Motor neuron (in vitro differentiated cells): Measurements from ENCODE around the gene LKAAEAR1. TPM values are rescaled to one million over a fixed set of nuclear protein-coding genes. Genes with fewer than 3 reads are reported as not detected.

Experiments
- ATAC-seq, 8 experiments: fragments of 200-7000 bp; cut with Tn5 transposase; replicated peaks in 6 of 8; 2 replicates each; pipeline ENCODE4 v1.8.0; 2021; ENCODE audit warnings: mild to moderate bottlenecking in 8 of 8, moderate library complexity in 8 of 8
- H3K27ac ChIP-seq, 2 donors: fragments of 250-450 bp; sonication (Bioruptor Pico); 2 replicates each; pipeline ENCODE4 v1.9.0; 2021; ENCODE audit warnings: antibody characterized with exemption in 2 of 2, mild to moderate bottlenecking in 2 of 2, moderate library complexity in 1 of 2
- H3K4me1 ChIP-seq, 2 donors: fragments of 250-450 bp; sonication (Bioruptor Pico); replicated peaks in 1 of 2; 2 replicates each; pipeline ENCODE4 v1.6.1; 2021; ENCODE audit warnings: antibody characterized with exemption in 2 of 2, mild to moderate bottlenecking in 2 of 2, moderate library complexity in 1 of 2
- H3K4me3 ChIP-seq, 5 donors: fragments of 250-450 bp; sonication (Bioruptor Pico); 2 replicates each; pipeline ENCODE4 v1.9.0; 2021; ENCODE audit warnings: antibody characterized with exemption in 5 of 5, mild to moderate bottlenecking in 5 of 5, moderate library complexity in 4 of 5
- WGBS, 10 experiments: fragments of 450-650 bp; shearing (Covaris generic); methylation state at CpG; one replicate each; pipeline ENCODE4 v1.0.0; 2022; 5-methylcytosine and 5-hydroxymethylcytosine counted together
- in situ Hi-C, 9 experiments: fragments of 400-800 bp; cut with MboI; loops; one replicate each; pipeline ENCODE4 v1.15.0; 2021; ENCODE audit warnings: low sequenced_read_pairs in 9 of 9, low pct_unique_long_range_greater_than_20kb in 2 of 9; ENCODE audit not compliant: unreplicated experiment in 9 of 9
- total RNA-seq, 8 experiments: library from RNA; unstranded; fragments of 300-600 nt; gene quantifications; 2 replicates each; pipeline versions ENCODE4 v1.2.3 to v1.2.4, GENCODE V29; 2022

LKAAEAR1 gene
- total RNA-seq, 8 experiments from 2014 or later: 0.52 to 0.76 TPM; not detected in 6

DNA sequence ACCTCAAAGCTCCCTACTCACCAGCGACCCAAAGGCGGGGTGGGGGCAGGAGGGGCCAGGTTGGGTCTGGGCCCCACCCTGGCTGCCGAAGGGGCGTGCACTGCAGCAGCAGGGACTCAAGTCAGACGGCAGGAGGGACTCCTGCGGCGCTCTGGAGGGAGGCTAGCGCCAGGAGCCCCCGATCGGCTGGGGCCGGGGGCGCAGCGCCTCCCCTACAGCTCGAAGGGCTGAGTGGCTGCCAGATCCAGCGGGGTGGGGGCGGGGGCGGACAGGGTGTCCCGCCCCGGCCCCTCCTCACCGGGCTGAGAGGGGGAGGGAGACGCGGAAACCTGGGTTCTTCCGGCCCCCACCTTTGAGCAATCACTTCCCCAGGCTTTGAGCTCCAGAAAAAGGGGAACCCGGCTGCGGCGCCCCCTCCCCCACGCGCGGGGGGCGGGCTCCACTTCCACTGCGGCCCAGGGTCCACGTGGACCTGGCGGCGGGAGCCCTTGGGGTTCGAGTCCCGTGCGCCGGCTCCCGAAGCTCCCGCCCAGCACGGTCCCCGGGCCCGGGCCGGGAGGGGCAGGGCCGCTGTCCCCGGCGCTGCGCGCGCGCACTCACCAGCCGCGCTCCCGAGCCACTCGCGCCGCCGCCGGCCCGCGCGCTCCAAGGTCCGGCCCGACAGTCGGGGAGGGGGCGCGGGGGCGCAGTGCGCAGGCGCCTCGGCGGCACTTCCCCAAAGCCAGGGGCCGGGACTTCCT is 4.8 kb downstream of the LKAAEAR1 start, which contains the start of gene RGS19:
TSS of gene RGS19 (minus strand) at position 246 of the 740 bp plus-strand sequence. CDS start 2,632 bp downstream, outside the sequence.
- ATAC-seq: peak; percentile 52 to 72 (median 69)
- Histone ChIP-seq H3K4me1 (peaks cover 17 to 29% of the 10 kb centered on the region in 2 donors), H3K4me3 (peak within 1 kb of the TSS; percentile 31 to 40 (median 36)), H3K27ac (peak within 1 kb of the TSS in 1 of 2 donors; percentile 24)
- in situ Hi-C loops: no loop called here
- WGBS, 10 experiments: 0% methylated on average over 1 of the region's 73 CpGs; no CpG with 5 or more reads in 9 of the 10 experiments

- no peak for ATAC-seq
- Histone ChIP-seq H3K4me3 (peak overlapping the region; percentile 31 to 40 (median 36)), H3K4me1 (peaks cover 13 to 24% of the 10 kb centered on the region in 2 donors), H3K27ac (peak overlapping the region in 1 of 2 donors; percentile 24)
- in situ Hi-C loops: no loop called here
- WGBS, 10 experiments: 0 to 48% (median 25%) methylated on average over 1 to 2 of the region's 4 CpGs; no CpG with 5 or more reads in 6 of the 10 experiments
These were observed 5.3 kb downstream of the LKAAEAR1 start for GRCh38 chr20:64078934-64079272.

DNA sequence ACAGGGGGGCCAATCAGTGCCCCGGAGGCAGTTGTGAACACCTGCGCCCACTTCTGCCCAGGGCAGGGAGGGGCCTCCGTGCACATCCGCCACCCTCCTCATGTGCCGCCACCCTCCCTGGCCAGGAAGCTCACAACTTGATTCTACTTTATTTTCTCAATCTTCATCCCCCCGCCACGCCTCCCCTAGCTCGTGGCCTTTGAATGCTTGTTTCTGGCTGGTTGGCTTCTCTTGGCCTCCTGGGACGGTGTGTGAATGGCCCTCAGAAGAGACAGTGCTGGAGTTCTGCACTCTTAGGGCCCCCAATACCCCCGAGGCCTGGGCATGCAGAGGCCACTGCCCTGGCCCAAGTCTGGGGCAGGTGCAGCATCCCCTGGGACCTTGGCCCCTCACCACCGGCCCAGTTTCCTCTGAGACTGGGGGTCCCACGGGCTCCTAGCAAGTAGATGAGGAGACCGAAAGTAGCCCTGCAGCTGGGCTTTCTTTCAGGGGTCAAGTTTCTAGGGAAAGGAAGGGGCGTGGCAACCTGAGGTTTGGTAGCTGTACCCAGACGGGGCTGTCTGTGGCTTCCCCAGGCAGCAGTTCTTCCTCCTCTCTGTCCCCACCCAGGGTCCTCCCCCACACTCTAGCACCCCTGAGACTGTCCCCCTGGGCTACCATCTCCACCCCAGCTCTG is 6.2 kb downstream of the LKAAEAR1 start:
- 40 to 100% (median 73%) methylated on average over 1 to 3 of the region's 15 CpGs; no CpG with 5 or more reads in 6 of the 10 experiments for WGBS, 10 experiments
- ATAC-seq: no peak

DNA sequence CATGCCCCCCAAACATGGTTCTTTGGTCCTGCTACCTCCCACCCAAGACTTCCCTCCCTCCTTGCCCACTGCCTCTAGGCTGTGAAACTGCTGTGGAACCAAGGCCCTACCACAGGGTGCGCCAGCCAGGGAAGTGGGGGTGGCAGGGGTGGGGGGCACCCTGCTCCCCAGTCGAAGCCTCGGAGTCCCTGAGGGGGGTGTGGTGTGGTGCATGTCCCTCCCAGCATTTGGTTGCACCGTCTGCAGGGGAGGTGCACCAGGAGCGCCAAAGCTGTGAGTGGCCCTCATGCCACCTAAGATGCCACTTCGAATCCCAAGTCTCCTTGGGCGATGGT is 6.7 kb downstream of the LKAAEAR1 start:
- in situ Hi-C loops: no loop called here
- no peak overlapping the region for H3K27ac ChIP-seq
- H3K4me3 ChIP-seq: no peak overlapping the region
- no peak for ATAC-seq
- WGBS, 10 experiments: no CpG with 5 or more reads among the region's 7 CpGs
- peaks cover 11 to 19% of the 10 kb centered on the region in 2 donors for H3K4me1 ChIP-seq

More for the DNA sequence above, 6.2 kb downstream of the LKAAEAR1 start:
- in situ Hi-C loops: no loop called here
- no peak overlapping the region for H3K27ac ChIP-seq
- H3K4me1 ChIP-seq: peaks cover 11 to 19% of the 10 kb centered on the region in 2 donors
- no peak overlapping the region for H3K4me3 ChIP-seq

- Histone ChIP-seq H3K4me3 (no peak overlapping the region), H3K4me1 (peaks cover 11 to 15% of the 10 kb centered on the region in 2 donors), H3K27ac (no peak overlapping the region)
- in situ Hi-C loops: no loop called here
- ATAC-seq: no peak
- WGBS, 10 experiments: no CpG with 5 or more reads among the region's 8 CpGs
These were observed 7.1 kb downstream of the LKAAEAR1 start for GRCh38 chr20:64077094-64077493.

DNA sequence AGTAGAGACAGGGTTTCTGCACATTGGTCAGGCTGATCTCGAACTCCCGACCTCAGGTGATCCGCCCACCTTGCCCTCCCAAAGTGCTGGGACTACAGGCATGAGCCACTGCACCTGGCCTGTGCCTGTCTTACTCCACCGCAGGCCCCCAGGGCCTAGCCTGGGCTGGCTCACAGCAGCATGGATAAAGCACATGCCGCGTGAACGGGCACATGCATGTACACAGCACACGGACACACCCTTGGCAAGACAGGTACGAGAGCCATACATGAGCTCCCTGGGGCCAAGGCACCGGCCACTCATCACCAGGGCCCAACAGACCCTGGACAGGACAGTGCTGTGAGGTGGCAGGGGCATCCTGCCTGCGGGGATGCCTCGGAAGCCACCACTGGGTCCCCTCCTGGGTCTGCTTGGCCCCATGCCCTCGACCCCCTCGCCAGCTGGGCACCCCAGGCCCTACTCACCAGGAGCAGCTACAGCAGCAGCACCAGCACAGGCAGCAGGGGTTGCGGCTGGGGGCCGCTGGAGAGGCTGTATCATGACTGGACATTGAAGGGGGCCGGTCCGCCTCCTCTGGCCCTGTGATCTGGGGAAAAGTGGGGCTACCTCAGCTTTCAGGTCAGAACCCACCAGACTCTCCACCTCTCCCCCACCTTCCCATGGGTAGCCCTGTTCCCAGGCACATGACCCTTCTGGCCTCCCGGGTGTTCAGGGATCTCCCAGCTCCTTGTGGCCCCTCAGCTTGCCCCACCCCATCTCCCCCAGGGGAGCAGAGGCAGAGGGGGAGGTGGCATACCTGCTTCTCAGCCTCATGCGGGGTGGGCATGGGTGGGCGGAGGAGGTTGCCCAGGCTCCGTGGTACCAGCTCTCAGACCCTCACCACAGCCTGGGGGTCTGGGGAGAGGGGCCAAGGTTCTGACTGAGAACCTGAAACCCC is 7.9 kb downstream of the LKAAEAR1 start:
- H3K27ac ChIP-seq: no peak overlapping the region
- no peak for ATAC-seq
- H3K4me1 ChIP-seq: peaks cover 10 to 11% of the 10 kb centered on the region in 2 donors
- 92 to 100% methylated on average over 1 to 2 of the region's 22 CpGs; no CpG with 5 or more reads in 8 of the 10 experiments for WGBS, 10 experiments
- no peak overlapping the region for H3K4me3 ChIP-seq
- in situ Hi-C loops: no loop called here

- Histone ChIP-seq H3K4me3 (no peak overlapping the region), H3K4me1 (peaks cover 10 to 11% of the 10 kb centered on the region in 2 donors), H3K27ac (no peak overlapping the region)
- in situ Hi-C loops: no loop called here
- 100% methylated on average over 1 of the region's 12 CpGs; no CpG with 5 or more reads in 9 of the 10 experiments for WGBS, 10 experiments
- no peak for ATAC-seq
These were observed 8.6 kb downstream of the LKAAEAR1 start for GRCh38 chr20:64075556-64075955.

DNA sequence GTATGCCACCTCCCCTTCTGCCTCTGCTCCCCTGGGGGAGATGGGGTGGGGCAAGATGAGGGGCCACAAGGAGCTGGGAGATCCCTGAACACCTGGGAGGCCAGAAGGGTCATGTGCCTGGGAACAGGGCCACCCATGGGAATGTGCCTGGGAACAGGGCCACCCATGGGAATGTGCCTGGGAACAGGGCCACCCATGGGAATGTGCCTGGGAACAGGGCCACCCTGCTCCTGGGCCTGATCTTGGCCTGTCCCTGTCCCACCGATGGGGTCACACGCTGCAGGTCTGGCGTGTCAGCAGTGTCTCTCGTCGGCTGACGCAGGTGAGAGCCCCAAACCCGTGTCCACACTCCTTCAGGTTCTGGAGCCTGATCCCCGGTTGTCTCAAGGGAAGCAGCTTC is 9.2 kb downstream of the LKAAEAR1 start:
- in situ Hi-C loops: no loop called here
- ATAC-seq: no peak
- H3K4me1 ChIP-seq: peaks cover 10 to 11% of the 10 kb centered on the region in 2 donors

GRCh38 chr20:64074184-64074789 is 9.9 kb downstream of the LKAAEAR1 start:
- in situ Hi-C loops: no loop called here
- Histone ChIP-seq H3K4me1 (peaks cover 10 to 13% of the 10 kb centered on the region in 2 donors), H3K27ac (no peak overlapping the region), H3K4me3 (no peak overlapping the region)
- no peak for ATAC-seq
- 93 to 95% (median 95%) methylated on average over 3 to 10 of the region's 28 CpGs; no CpG with 5 or more reads in 7 of the 10 experiments for WGBS, 10 experiments

More for the DNA sequence above, 9.2 kb downstream of the LKAAEAR1 start:
- Histone ChIP-seq H3K27ac (no peak overlapping the region), H3K4me3 (no peak overlapping the region)
- WGBS, 10 experiments: 100% methylated on average over 1 to 2 of the region's 8 CpGs; no CpG with 5 or more reads in 7 of the 10 experiments

GRCh38 chr20:64073476-64074183 is 10.6 kb downstream of the LKAAEAR1 start:
- Histone ChIP-seq H3K4me1 (peaks cover 3 to 7% of the 10 kb centered on the region in 2 donors), H3K27ac (no peak overlapping the region), H3K4me3 (no peak overlapping the region)
- in situ Hi-C loops: no loop called here
- ATAC-seq: no peak
- 40 to 90% (median 84%) methylated on average over 1 to 16 of the region's 37 CpGs; no CpG with 5 or more reads in 4 of the 10 experiments for whole genome bisulfite sequencing, 10 experiments

- H3K4me3 ChIP-seq: no peak overlapping the region
- no peak overlapping the region for H3K27ac ChIP-seq
- ATAC-seq: no peak
- in situ Hi-C loops: no loop called here
- peaks cover 0 to 3% of the 10 kb centered on the region in 2 donors for H3K4me1 ChIP-seq
- 62 to 100% (median 95%) methylated on average over 1 to 4 of the region's 14 CpGs; no CpG with 5 or more reads in 5 of the 10 experiments for WGBS, 10 experiments
These were observed 11.6 kb downstream of the LKAAEAR1 start for GRCh38 chr20:64072498-64073063.
